GM10266 (cell line): Measurements from ENCODE around the gene ZZZ3.
"Not testable (repeated sequence)": the region's sequence is repeated elsewhere in the genome, so short reads cannot be mapped to it uniquely, and the experiment has no call there.

Experiments used
- DNase-seq: peaks from one replicate; pipeline ENCODE4 v3.0.0; 2012; ENCODE audit errors: extremely low spot score
- TF ChIP-seq, protein P1 (sequence below): IDR thresholded peaks from 2 replicates; pipeline ENCODE4 v1.5.1; 2012; ENCODE audit warnings: mild to moderate bottlenecking, low read depth; ENCODE audit not compliant: control insufficient read depth, insufficient read depth; ENCODE audit errors: missing control alignments

ZZZ3 gene

DNA sequence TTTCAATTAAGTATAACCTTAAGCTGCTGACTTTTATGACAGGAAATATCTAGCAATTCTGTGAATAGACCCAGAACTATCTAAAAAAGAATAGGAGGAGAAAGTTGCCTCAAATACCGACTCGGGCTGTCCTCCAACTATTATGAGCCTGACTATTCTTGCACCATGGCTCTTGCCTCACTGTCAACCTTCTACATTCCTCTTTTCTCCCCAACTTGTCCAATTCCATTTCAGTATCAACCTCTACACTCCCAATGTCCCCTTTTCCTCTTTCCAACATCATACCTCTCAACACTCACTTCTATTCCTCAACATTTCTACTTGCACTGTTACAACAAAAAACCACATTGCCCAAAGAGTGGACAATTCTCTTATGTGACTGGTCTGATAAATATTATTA, 2.3 kb downstream of the ZZZ3 start:
- no peak for DNase-seq
- TF ChIP-seq, protein P1, sequence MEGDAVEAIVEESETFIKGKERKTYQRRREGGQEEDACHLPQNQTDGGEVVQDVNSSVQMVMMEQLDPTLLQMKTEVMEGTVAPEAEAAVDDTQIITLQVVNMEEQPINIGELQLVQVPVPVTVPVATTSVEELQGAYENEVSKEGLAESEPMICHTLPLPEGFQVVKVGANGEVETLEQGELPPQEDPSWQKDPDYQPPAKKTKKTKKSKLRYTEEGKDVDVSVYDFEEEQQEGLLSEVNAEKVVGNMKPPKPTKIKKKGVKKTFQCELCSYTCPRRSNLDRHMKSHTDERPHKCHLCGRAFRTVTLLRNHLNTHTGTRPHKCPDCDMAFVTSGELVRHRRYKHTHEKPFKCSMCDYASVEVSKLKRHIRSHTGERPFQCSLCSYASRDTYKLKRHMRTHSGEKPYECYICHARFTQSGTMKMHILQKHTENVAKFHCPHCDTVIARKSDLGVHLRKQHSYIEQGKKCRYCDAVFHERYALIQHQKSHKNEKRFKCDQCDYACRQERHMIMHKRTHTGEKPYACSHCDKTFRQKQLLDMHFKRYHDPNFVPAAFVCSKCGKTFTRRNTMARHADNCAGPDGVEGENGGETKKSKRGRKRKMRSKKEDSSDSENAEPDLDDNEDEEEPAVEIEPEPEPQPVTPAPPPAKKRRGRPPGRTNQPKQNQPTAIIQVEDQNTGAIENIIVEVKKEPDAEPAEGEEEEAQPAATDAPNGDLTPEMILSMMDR: no peak

DNA sequence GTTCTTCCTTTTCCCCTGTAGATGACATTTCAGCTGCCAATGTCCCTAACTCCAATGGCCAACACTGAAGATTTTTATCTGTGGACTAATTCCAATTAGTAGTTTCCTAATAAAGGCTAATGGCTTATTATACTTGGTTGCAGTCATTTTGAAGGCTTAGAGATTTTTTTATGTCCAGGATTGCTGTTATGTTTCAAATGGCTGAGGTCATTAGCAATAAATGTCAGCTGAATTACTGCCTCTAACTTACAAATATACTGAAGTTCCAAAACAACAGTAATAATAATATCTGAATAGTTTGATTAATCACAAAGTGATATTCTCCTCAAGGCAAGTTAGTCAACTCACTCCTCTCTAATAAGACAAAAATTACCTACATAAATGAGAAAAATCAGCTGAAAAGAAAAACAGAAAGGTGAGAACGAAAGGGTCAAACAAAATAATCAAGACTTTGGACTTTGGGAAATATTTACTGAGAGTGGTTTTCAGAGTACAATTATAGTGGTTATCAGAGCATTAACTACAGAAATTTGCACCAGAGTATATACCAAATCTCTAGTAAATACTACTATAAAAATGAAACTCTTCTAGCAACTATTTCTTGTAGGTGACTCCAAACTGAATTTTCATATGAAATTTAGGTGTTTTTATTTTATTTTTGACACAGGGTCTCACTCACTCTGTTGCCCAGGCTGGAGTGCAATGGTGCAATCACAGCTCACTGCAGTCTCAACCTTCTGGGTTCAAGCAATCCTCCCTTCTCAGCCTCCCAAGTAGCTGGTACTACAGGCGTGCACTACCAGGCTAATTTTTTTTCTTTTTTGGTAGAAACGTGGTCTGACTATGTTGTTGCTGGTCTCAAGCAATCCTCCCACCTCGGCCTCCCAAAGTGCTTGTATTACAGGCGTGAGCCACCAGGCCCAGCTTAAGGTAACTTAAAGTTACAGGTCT, 3.5 kb downstream of the ZZZ3 start:
- TF ChIP-seq, protein P1: no peak
- no peak for DNase-seq

DNA sequence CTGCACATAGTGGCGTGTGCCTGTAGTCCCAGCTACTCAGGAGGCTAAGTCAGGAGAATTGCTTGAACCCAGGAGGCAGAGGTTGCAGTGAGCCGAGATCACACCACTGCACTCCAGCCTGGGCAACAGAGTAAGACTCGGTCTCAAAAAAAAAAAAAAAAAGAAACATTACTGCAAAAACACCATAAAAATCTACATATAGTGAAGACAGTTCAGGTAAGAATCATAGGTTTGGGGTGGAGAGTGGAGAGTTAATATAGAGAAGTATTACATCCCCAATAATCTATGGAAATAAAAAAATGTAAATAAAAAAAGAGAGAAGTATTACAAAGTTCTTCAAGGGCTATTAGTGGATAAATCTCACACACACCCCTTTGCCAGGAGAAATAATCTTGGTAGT, 7.7 kb downstream of the ZZZ3 start:
- DNase-seq: not testable (repeated sequence)

DNA sequence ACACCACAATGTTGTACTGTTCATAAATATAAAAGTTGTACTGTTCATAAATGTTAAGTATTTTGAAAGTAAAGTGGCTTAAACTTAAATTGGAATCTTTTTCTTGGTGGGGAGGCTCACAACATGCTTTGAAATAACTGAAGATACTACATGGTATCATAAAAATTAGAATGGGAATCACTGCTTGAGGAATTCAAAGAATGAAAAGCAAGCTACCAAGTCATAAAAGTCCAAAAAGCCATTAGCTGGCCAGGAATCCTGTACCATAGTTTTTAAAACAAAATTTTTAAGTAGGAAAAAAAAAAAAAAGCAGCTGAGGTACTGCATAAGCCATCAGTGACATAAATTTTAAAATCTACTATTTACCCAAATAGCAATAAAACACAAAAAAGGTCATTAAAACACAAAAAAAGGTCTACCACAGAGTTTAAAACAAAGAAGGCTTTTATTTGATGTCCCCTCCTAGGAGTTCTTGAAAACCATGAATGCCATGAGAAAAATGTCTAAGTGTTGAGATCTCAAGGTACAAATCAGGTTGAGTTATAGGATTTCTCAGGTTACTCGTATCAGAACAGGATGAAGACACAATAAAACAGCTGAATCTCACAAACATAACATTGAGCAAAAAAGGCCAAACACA, 8.6 kb downstream of the ZZZ3 start:
- TF ChIP-seq, protein P1: no peak
- no peak for DNase-seq

DNA sequence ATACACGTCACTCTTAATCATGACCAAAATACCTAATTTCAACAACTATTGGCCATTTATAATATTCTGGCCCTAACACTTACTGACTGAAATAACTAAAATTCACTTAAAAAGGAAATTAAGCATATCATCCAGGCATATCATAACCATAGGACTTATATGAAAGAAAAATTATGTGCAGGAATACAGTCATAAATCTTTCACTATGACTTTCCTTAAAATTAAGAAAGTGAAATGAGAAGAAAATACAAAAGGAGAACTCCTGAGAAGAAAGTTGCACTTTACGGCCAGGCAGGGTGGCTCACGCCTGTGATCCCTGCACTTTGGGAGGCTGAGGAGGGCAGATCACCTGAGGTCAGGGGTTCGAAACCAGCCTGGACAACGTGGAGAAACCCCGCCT, 9.4 kb downstream of the ZZZ3 start:
- DNase-seq: no peak
- TF ChIP-seq, protein P1: no peak

DNA sequence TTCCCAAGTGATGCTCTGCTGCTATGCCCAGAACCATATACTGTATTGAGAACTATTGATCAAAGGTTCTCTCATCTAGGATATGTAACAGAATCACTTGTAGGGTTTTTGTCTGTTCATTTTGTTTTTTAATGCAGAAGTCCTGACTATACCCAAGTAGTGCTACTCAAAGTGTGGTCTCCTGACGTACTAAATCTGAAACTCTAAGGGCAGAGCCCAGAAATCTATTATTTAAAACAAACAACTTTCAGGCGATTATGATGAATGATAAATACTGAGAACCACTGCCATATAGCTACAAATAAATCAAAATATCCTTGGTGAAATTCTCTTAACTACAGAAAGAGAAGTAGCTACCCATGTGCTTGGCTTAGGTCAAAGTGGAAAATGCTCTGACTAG, 10.1 kb downstream of the ZZZ3 start:
- TF ChIP-seq, protein P1: no peak

DNA sequence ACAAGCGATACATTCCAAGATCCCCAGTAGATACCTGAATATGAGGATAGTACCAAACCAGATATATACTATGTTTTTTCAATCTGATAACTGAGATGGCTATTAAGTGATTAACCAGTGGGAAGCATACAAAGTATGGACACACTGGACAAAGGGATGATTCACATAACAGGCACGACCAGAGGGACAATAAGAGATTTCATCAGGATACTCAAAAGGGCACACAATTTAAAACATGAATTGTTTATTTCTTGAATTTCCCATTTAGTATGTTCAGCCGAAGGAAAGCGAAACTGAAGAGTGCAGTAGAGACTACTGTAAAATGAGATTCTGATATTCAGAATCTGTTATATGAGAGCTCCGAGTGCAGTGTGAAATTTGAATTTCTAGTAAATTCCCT, 10.6 kb downstream of the ZZZ3 start:
- no peak for DNase-seq

More for the DNA sequence above, 10.1 kb downstream of the ZZZ3 start:
- DNase-seq: no peak

More for the DNA sequence above, 10.6 kb downstream of the ZZZ3 start:
- TF ChIP-seq, protein P1: no peak
